Memory B cell (primary cell): Measurements from ENCODE around the gene RNF141.

Source experiments
- ATAC-seq: fragments of 150-1000 bp; cut with Tn5 transposase; 2 replicates; pipeline ENCODE4 v1.10.0; 2021; ENCODE audit warnings: low read depth, mild to moderate bottlenecking, moderate library complexity
- DNase-seq, 2 donors: peaks; one replicate each; pipeline ENCODE4 v3.0.0; 2022; ENCODE audit warnings: low spot score in 2 of 2
- H3K27ac Mint-ChIP-seq: one replicate; pipeline ENCODE4 v1.8.0; 2022; ENCODE audit warnings: mild to moderate bottlenecking, moderate library complexity, mixed read lengths
- H3K27me3 Mint-ChIP-seq: one replicate; pipeline ENCODE4 v1.8.0; 2022; ENCODE audit warnings: mixed read lengths
- H3K36me3 Mint-ChIP-seq: one replicate; pipeline ENCODE4 v1.8.0; 2022; ENCODE audit warnings: mild to moderate bottlenecking, mixed read lengths
- H3K4me1 Mint-ChIP-seq: one replicate; pipeline ENCODE4 v1.8.0; 2022; ENCODE audit warnings: mixed read lengths
- H3K4me3 Mint-ChIP-seq: one replicate; pipeline ENCODE4 v1.8.0; 2022; ENCODE audit warnings: mild to moderate bottlenecking, moderate library complexity, mixed read lengths
- H3K9me3 Mint-ChIP-seq: one replicate; pipeline ENCODE4 v1.8.0; 2022; ENCODE audit warnings: mixed read lengths

RNF141 gene

GRCh38 chr11:10544491-10545465, 3.8 kb upstream of the RNF141 start:
- DNase-seq (peak; percentile 37 to 45), ATAC-seq (peak; percentile 60)
- no peaks in the 10 kb centered on the region for H3K27me3 Mint-ChIP-seq
- peaks cover 30% of the 10 kb centered on the region for H3K4me1 Mint-ChIP-seq
- peak overlapping the region; percentile 21 for H3K4me3 Mint-ChIP-seq
- H3K36me3 Mint-ChIP-seq, result peaks cover 19% of the 10 kb centered on the region
- peaks cover 2% of the 10 kb centered on the region for H3K9me3 Mint-ChIP-seq
- peak overlapping the region; percentile 73 for H3K27ac Mint-ChIP-seq

- Mint-ChIP-seq H3K36me3 (peaks cover 20% of the 10 kb centered on the region), H3K27ac (no peak overlapping the region), H3K4me1 (peaks cover 29% of the 10 kb centered on the region), H3K27me3 (no peaks in the 10 kb centered on the region), H3K4me3 (no peak overlapping the region), H3K9me3 (peaks cover 2% of the 10 kb centered on the region)
- ATAC-seq, result no peak
- DNase-seq, result no peak
Observed at GRCh38 chr11:10543782-10544181, 2.8 kb upstream of the RNF141 start.

- ATAC-seq, result no peak
- Mint-ChIP-seq H3K27ac (no peak overlapping the region), H3K4me3 (no peak overlapping the region), H3K27me3 (no peaks in the 10 kb centered on the region), H3K4me1 (peaks cover 25% of the 10 kb centered on the region), H3K9me3 (no peaks in the 10 kb centered on the region), H3K36me3 (peaks cover 14% of the 10 kb centered on the region)
- DNase-seq, result no peak
Observed at GRCh38 chr11:10542776-10543175, 1.8 kb upstream of the RNF141 start.

GRCh38 chr11:10541561-10541930, 559 bp upstream of the RNF141 start:
- Mint-ChIP-seq H3K27ac (peak overlapping the region; percentile 98), H3K27me3 (no peaks in the 10 kb centered on the region), H3K36me3 (peaks cover 14% of the 10 kb centered on the region), H3K9me3 (no peaks in the 10 kb centered on the region), H3K4me1 (peaks cover 32% of the 10 kb centered on the region), H3K4me3 (peak overlapping the region; percentile 92)
- DNase-seq, result no peak
- ATAC-seq, result no peak

GRCh38 chr11:10540546-10540914, 457 bp downstream of the RNF141 start:
- H3K27ac Mint-ChIP-seq, result peak overlapping the region; percentile 98
- H3K9me3 Mint-ChIP-seq, result no peaks in the 10 kb centered on the region

GRCh38 chr11:10539339-10539738, 1.6 kb downstream of the RNF141 start:
- H3K27me3 Mint-ChIP-seq, result no peaks in the 10 kb centered on the region
- H3K4me3 Mint-ChIP-seq, result peak overlapping the region; percentile 92
- H3K36me3 Mint-ChIP-seq, result peaks cover 12% of the 10 kb centered on the region
- peaks cover 33% of the 10 kb centered on the region for H3K4me1 Mint-ChIP-seq
- H3K9me3 Mint-ChIP-seq, result no peaks in the 10 kb centered on the region
- peak overlapping the region; percentile 98 for H3K27ac Mint-ChIP-seq
- no peak for DNase-seq
- ATAC-seq, result no peak

More at GRCh38 chr11:10540546-10540914, 457 bp downstream of the RNF141 start:
- H3K4me3 Mint-ChIP-seq, result peak overlapping the region; percentile 92
- H3K36me3 Mint-ChIP-seq, result peaks cover 14% of the 10 kb centered on the region
- peak; percentile 0 for ATAC-seq
- no peaks in the 10 kb centered on the region for H3K27me3 Mint-ChIP-seq
- peaks cover 31% of the 10 kb centered on the region for H3K4me1 Mint-ChIP-seq
- DNase-seq, result no peak

GRCh38 chr11:10538924-10539323, 2.1 kb downstream of the RNF141 start:
- no peak for DNase-seq
- peaks cover 10% of the 10 kb centered on the region for H3K36me3 Mint-ChIP-seq
- H3K4me1 Mint-ChIP-seq, result peaks cover 35% of the 10 kb centered on the region
- H3K27me3 Mint-ChIP-seq, result no peaks in the 10 kb centered on the region
- H3K4me3 Mint-ChIP-seq, result no peak overlapping the region
- ATAC-seq, result no peak
- no peak overlapping the region for H3K27ac Mint-ChIP-seq
- no peaks in the 10 kb centered on the region for H3K9me3 Mint-ChIP-seq

GRCh38 chr11:10537600-10537999, 3.4 kb downstream of the RNF141 start:
- no peaks in the 10 kb centered on the region for H3K27me3 Mint-ChIP-seq
- H3K9me3 Mint-ChIP-seq, result no peaks in the 10 kb centered on the region
- peaks cover 12% of the 10 kb centered on the region for H3K36me3 Mint-ChIP-seq
- peaks cover 39% of the 10 kb centered on the region for H3K4me1 Mint-ChIP-seq
- DNase-seq (no peak), ATAC-seq (no peak)
- H3K27ac Mint-ChIP-seq, result no peak overlapping the region
- H3K4me3 Mint-ChIP-seq, result no peak overlapping the region

GRCh38 chr11:10534316-10534715, 6.7 kb downstream of the RNF141 start:
- Mint-ChIP-seq H3K27me3 (no peaks in the 10 kb centered on the region), H3K4me1 (peaks cover 27% of the 10 kb centered on the region), H3K4me3 (no peak overlapping the region), H3K9me3 (no peaks in the 10 kb centered on the region), H3K36me3 (peaks cover 17% of the 10 kb centered on the region), H3K27ac (no peak overlapping the region)
- ATAC-seq (no peak), DNase-seq (no peak)

- H3K4me3 Mint-ChIP-seq, result no peak overlapping the region
- no peaks in the 10 kb centered on the region for H3K9me3 Mint-ChIP-seq
- DNase-seq (no peak), ATAC-seq (no peak)
- H3K27ac Mint-ChIP-seq, result no peak overlapping the region
- H3K36me3 Mint-ChIP-seq, result peaks cover 22% of the 10 kb centered on the region
- H3K4me1 Mint-ChIP-seq, result peaks cover 28% of the 10 kb centered on the region
- no peaks in the 10 kb centered on the region for H3K27me3 Mint-ChIP-seq
Observed at GRCh38 chr11:10533323-10533722, 7.7 kb downstream of the RNF141 start.

- Mint-ChIP-seq H3K36me3 (peaks cover 24% of the 10 kb centered on the region), H3K4me1 (peaks cover 25% of the 10 kb centered on the region), H3K4me3 (no peak overlapping the region), H3K27me3 (no peaks in the 10 kb centered on the region), H3K9me3 (no peaks in the 10 kb centered on the region), H3K27ac (no peak overlapping the region)
- ATAC-seq, result no peak
- no peak for DNase-seq
Observed at GRCh38 chr11:10532526-10532925, 8.5 kb downstream of the RNF141 start.

- ATAC-seq, result no peak
- peaks cover 40% of the 10 kb centered on the region for H3K36me3 Mint-ChIP-seq
- H3K27me3 Mint-ChIP-seq, result no peaks in the 10 kb centered on the region
Observed at GRCh38 chr11:10529279-10529678, 11.7 kb downstream of the RNF141 start.

GRCh38 chr11:10528121-10528520, 12.9 kb downstream of the RNF141 start:
- no peak overlapping the region for H3K27ac Mint-ChIP-seq
- H3K4me1 Mint-ChIP-seq, result peaks cover 14% of the 10 kb centered on the region
- no peaks in the 10 kb centered on the region for H3K9me3 Mint-ChIP-seq
- DNase-seq (no peak), ATAC-seq (no peak)
- peaks cover 37% of the 10 kb centered on the region for H3K36me3 Mint-ChIP-seq
- no peaks in the 10 kb centered on the region for H3K27me3 Mint-ChIP-seq
- H3K4me3 Mint-ChIP-seq, result no peak overlapping the region

More at GRCh38 chr11:10529279-10529678, 11.7 kb downstream of the RNF141 start:
- no peak for DNase-seq
- peaks cover 21% of the 10 kb centered on the region for H3K4me1 Mint-ChIP-seq
- H3K9me3 Mint-ChIP-seq, result no peaks in the 10 kb centered on the region
- no peak overlapping the region for H3K4me3 Mint-ChIP-seq
- peak overlapping the region; percentile 43 for H3K27ac Mint-ChIP-seq

- ATAC-seq (no peak), DNase-seq (no peak)
- peak overlapping the region; percentile 22 for H3K27ac Mint-ChIP-seq
- H3K9me3 Mint-ChIP-seq, result no peaks in the 10 kb centered on the region
- H3K4me3 Mint-ChIP-seq, result no peak overlapping the region
- H3K4me1 Mint-ChIP-seq, result peaks cover 14% of the 10 kb centered on the region
- H3K27me3 Mint-ChIP-seq, result no peaks in the 10 kb centered on the region
- peaks cover 35% of the 10 kb centered on the region for H3K36me3 Mint-ChIP-seq
Observed at GRCh38 chr11:10526974-10527918, 13.7 kb downstream of the RNF141 start.
